Erythroblast (primary cell): Measurements from ENCODE around the gene CRABP2.

Experiments used
- GATA1 ChIP-seq: IDR thresholded peaks from 2 replicates; pipeline ENCODE4 v1.6.1; 2011; ENCODE audit warnings: low read depth, mild to moderate bottlenecking, control low read depth, low read length, moderate library complexity
- POLR2A ChIP-seq: IDR thresholded peaks from 2 replicates; pipeline ENCODE4 v1.6.1; 2011; ENCODE audit warnings: mild to moderate bottlenecking, low read length

DNA sequence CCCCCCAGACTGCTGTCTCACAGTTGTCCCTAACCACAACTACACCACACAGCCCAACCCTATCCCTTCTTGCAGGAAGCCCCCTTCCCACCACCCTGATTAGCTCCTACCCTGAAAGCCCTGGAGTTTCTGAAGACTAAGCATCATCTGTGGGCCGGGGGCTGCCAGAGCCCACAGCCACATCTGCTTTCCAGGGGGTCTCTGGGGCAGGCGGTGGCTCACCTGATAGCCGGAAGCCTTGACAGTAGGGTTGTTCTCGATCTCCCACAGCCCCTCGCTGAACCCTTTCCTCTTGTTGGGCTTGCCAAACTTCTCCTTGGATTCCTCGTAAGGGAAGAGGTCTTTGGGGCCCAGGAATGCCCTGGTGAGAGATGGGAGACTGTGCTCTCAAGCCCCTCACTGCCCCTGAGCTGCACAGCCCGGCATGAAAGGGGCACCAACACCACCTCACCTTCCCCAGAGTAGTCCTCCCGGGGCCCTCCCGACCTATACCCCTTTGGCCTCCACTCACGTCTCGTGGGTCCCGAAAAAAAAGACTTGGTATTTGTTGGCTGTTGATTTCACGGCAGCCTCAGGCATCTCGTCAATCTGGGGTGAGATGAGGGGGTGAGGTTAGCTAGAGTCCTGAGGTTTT lies 39.5 kb upstream of the CRABP2 start:
- TF ChIP-seq POLR2A (no peak), GATA1 (no peak)
